Stimulated activated CD8-positive, alpha-beta memory T cell treated with anti-CD3 and anti-CD28 coated beads, Interleukin-2, amount 100 ng/mL, for 48 hours (primary cell): Measurements from ENCODE around the gene DAND5.

Experiments used
- DNase-seq, 2 donors: peaks; one replicate each; pipeline ENCODE4 v3.0.0-alpha.2; 2020; ENCODE audit warnings: low read depth in 2 of 2

DAND5 gene

GRCh38 chr19:13022859-13023636 is 53.7 kb downstream of the DAND5 start:
- DNase-seq, result no peak

DNA sequence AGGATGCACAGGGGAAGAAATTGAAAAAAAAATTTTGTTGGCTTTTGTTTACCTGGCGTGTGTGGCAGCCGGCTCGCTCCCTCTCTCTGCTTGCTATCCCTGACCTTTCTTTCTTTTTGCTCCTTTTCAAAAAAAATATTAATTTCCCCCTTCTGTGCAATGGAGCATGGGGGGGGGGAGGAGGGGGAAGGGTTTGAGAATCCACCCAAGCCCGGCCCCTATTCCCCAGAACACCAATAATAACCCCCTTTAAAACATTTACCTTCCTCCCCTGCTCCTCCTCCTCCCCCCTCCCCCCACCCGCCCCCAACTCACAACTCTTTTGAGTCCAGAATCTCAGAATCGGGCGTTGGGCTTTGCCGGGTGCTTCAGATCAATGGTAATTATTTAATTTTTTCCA is 54.3 kb downstream of the DAND5 start:
- no peak for DNase-seq
